Kidney (tissue), 14 donors: ENCODE data around the gene FBXO28. TPM values are rescaled to one million over a fixed set of nuclear protein-coding genes. Genes with fewer than 3 reads are reported as not detected.

Source experiments
- DNase-seq, 5 donors: peaks; one replicate each; pipeline ENCODE4 v3.0.0-alpha.2; 2013 to 2020
- FAIRE-seq: peaks from 2 replicates; lab custom pipeline; 2012; peaks lifted over from hg19 to GRCh38; lab: Jason Lieb, UNC
- H3K27ac ChIP-seq, 2 donors: one replicate each; pipeline ENCODE4 v1.7.0; 2013; ENCODE audit warnings: low read depth in 2 of 2, low read length in 2 of 2, inconsistent platforms in 1 of 2
- H3K27me3 ChIP-seq: one replicate; pipeline ENCODE4 v1.7.1; 2013; ENCODE audit warnings: low read length, inconsistent platforms; ENCODE audit not compliant: control insufficient read depth, insufficient read depth
- H3K36me3 ChIP-seq, 3 donors: one replicate each; pipeline versions ENCODE4 v1.7.0 to v1.7.1; 2013; ENCODE audit warnings: low read length in 3 of 3, control low read depth in 1 of 3, inconsistent platforms in 1 of 3; ENCODE audit not compliant: insufficient read depth in 3 of 3, control insufficient read depth in 2 of 3
- H3K4me1 ChIP-seq, 3 donors: one replicate each; pipeline versions ENCODE4 v1.7.0 to v1.7.1; 2013; ENCODE audit warnings: low read length in 3 of 3, inconsistent platforms in 1 of 3, low read depth in 1 of 3; ENCODE audit not compliant: control insufficient read depth in 2 of 3, insufficient read depth in 2 of 3
- H3K4me3 ChIP-seq, 3 donors: one replicate each; pipeline versions ENCODE4 v1.7.0 to v1.8.1; 2013; ENCODE audit warnings: low read length in 3 of 3, control low read depth in 1 of 3, inconsistent platforms in 1 of 3
- H3K9ac ChIP-seq, 3 donors: one replicate each; pipeline versions ENCODE4 v1.7.0 to v1.7.1; 2013; ENCODE audit warnings: low read length in 3 of 3, control low read depth in 1 of 3, inconsistent platforms in 1 of 3
- H3K9me3 ChIP-seq, 3 donors: one replicate each; pipeline versions ENCODE4 v1.7.0 to v1.7.1; 2013; ENCODE audit warnings: low read length in 3 of 3, control low read depth in 1 of 3, inconsistent platforms in 1 of 3; ENCODE audit not compliant: control insufficient read depth in 2 of 3, insufficient read depth in 1 of 3
- intact Hi-C: fragments of 100-400 bp; cut with DNase I; formaldehyde crosslinking; loops from one replicate; pipeline ENCODE4 v1.11.1; 2022
- polyA plus RNA-seq: library from polyadenylated mRNA; stranded (reverse); fragments of 350-450 nt; fragmentation: Illumina TruSeq; extraction: RNeasy Lipid Tissue Mini Kit (QIAGEN cat#74804); gene quantifications from one replicate; pipeline ENCODE4 v1.2.3, GENCODE V29; 2014; ENCODE audit warnings: low read depth, low replicate concordance; ENCODE audit not compliant: insufficient read depth
- total RNA-seq: library from RNA; stranded (reverse); fragmentation: NEBNext Ultra II Directional; extraction: Animal tissue kit (Norgen Biotek cat#: 25700); gene quantifications from one replicate; pipeline ENCODE4 v1.2.1, GENCODE V29; 2021
- TF ChIP-seq, protein P1 (sequence below): IDR thresholded peaks from 3 replicates; pipeline ENCODE4 v1.5.1; 2012; ENCODE audit warnings: mild to moderate bottlenecking, moderate library complexity, borderline replicate concordance; ENCODE audit not compliant: insufficient read depth; ENCODE audit errors: extremely low read depth
- donor health status: control.
- donor health status: control.
- donor health status: control.
- donor health status: control.
- donor health status: control.
- donor health status: DM: yes; HTN: yes; CAD: no.
- donor health status: Normal renal cell carcinoma (clear cell type).

FBXO28 gene
- total and polyA plus RNA-seq, 2 donors from 2014 or later: 8.8 to 31.4 TPM

GRCh38 chr1:224181453-224181810 is 67.5 kb downstream of the FBXO28 start:
- no peaks in the 10 kb centered on the region for H3K27me3 ChIP-seq
- DNase-seq (no peak), FAIRE-seq (no peak)
- no peak overlapping the region for H3K27ac ChIP-seq
- intact Hi-C loops: no loop called here
- H3K9me3 ChIP-seq: no peaks in the 10 kb centered on the region
- no peak overlapping the region for H3K9ac ChIP-seq
- H3K4me3 ChIP-seq: no peak overlapping the region
- TF ChIP-seq, protein P1, sequence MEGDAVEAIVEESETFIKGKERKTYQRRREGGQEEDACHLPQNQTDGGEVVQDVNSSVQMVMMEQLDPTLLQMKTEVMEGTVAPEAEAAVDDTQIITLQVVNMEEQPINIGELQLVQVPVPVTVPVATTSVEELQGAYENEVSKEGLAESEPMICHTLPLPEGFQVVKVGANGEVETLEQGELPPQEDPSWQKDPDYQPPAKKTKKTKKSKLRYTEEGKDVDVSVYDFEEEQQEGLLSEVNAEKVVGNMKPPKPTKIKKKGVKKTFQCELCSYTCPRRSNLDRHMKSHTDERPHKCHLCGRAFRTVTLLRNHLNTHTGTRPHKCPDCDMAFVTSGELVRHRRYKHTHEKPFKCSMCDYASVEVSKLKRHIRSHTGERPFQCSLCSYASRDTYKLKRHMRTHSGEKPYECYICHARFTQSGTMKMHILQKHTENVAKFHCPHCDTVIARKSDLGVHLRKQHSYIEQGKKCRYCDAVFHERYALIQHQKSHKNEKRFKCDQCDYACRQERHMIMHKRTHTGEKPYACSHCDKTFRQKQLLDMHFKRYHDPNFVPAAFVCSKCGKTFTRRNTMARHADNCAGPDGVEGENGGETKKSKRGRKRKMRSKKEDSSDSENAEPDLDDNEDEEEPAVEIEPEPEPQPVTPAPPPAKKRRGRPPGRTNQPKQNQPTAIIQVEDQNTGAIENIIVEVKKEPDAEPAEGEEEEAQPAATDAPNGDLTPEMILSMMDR: no peak
- H3K4me1 ChIP-seq: peaks cover 0 to 5% (median 4%) of the 10 kb centered on the region in 3 donors
- no peaks in the 10 kb centered on the region for H3K36me3 ChIP-seq

- peak overlapping the region; percentile 88 to 94 for H3K27ac ChIP-seq
- no peak for FAIRE-seq
- peak overlapping the region in 2 of 3 donors; percentile 35 to 80 for H3K9ac ChIP-seq
- peak overlapping the region; percentile 61 to 68 (median 68) for H3K4me3 ChIP-seq
- H3K36me3 ChIP-seq: no peaks in the 10 kb centered on the region
- peak in 1 of 5 donors; percentile 53 for DNase-seq
- no peaks in the 10 kb centered on the region for H3K9me3 ChIP-seq
- TF ChIP-seq, protein P1: no peak
- peaks cover 0 to 5% (median 4%) of the 10 kb centered on the region in 3 donors for H3K4me1 ChIP-seq
- intact Hi-C loops: no loop called here
- H3K27me3 ChIP-seq: no peaks in the 10 kb centered on the region
Measured at GRCh38 chr1:224182057-224182865, 68.3 kb downstream of the FBXO28 start.

- peak within 1 kb of the TSS; percentile 68 to 74 (median 73) for H3K4me3 ChIP-seq
- peaks cover 0 to 5% (median 4%) of the 10 kb centered on the region in 3 donors for H3K4me1 ChIP-seq
- peak; percentile 90 to 95 (median 93) for DNase-seq
- intact Hi-C loops: no loop called here
- no peaks in the 10 kb centered on the region for H3K27me3 ChIP-seq
- no peak for FAIRE-seq
- no peaks in the 10 kb centered on the region for H3K9me3 ChIP-seq
- peak within 1 kb of the TSS; percentile 35 to 87 (median 80) for H3K9ac ChIP-seq
- peak within 1 kb of the TSS; percentile 88 to 94 for H3K27ac ChIP-seq
- H3K36me3 ChIP-seq: no peaks in the 10 kb centered on the region
- TF ChIP-seq, protein P1: no peak
Measured at GRCh38 chr1:224182866-224183590, 69.1 kb downstream of the FBXO28 start, which contains the start of gene DEGS1. Gene DEGS1, plus strand, starts transcription at chr1:224183240. Its CDS starts 97 bp downstream, at chr1:224183337.
